NT2/D1 (cell line): ENCODE measurements around the gene TRIM8.

Source experiments
- YY1 ChIP-seq: IDR thresholded peaks from 2 replicates; pipeline ENCODE4 v1.6.1; 2011; ENCODE audit not compliant: insufficient read length, insufficient read depth
- ZNF274 ChIP-seq: IDR thresholded peaks from 2 replicates; pipeline ENCODE4 v1.6.1; 2011; ENCODE audit warnings: mild to moderate bottlenecking, low read depth, low read length

- TF ChIP-seq ZNF274 (no peak), YY1 (no peak)
Observed at GRCh38 chr10:102604439-102604841, 39.8 kb upstream of the TRIM8 start.
